MCF 10A (cell line): ENCODE results near the gene RPL13. TPM values are rescaled to one million over a fixed set of nuclear protein-coding genes. Genes with fewer than 3 reads are reported as not detected.

Experiments
- BruUV-seq: library from RNA; stranded (reverse); fragments of 400-500 nt; replicated peaks from 2 replicates; lab custom pipeline; 2021; lab: Mats Ljungman, UMichigan
- CTCF ChIA-PET: fragments of 300-600 bp; sonication (Branson Sonifier 250); formaldehyde crosslinking; extraction: SDS; loops from one replicate; lab custom pipeline; 2021; ENCODE audit warnings: antibody characterized with exemption, inconsistent platforms; lab: Yijun Ruan, JAX
- POLR2A ChIA-PET: fragments of 300-600, 350-650 bp; sonication (Branson Sonifier 250); formaldehyde crosslinking; extraction: SDS; loops from one replicate; lab custom pipeline; 2020; ENCODE audit warnings: antibody characterized with exemption, inconsistent platforms; lab: Yijun Ruan, JAX
- DNase-seq: peaks from one replicate; pipeline ENCODE4 v3.0.0-alpha.2; 2018; ENCODE audit not compliant: unreplicated experiment
- H3K27ac Mint-ChIP-seq: one replicate; pipeline ENCODE4 v1.8.0; 2022; ENCODE audit warnings: mild to moderate bottlenecking, low read depth, mixed read lengths; ENCODE audit not compliant: unreplicated experiment
- H3K27me3 Mint-ChIP-seq: one replicate; pipeline ENCODE4 v1.8.0; 2022; ENCODE audit warnings: mixed read lengths; ENCODE audit not compliant: insufficient read depth, unreplicated experiment
- H3K36me3 Mint-ChIP-seq: one replicate; pipeline ENCODE4 v1.8.0; 2022; ENCODE audit warnings: mild to moderate bottlenecking, moderate library complexity, mixed read lengths; ENCODE audit not compliant: insufficient read depth, unreplicated experiment
- H3K4me1 Mint-ChIP-seq: one replicate; pipeline ENCODE4 v1.8.0; 2022; ENCODE audit warnings: mixed read lengths; ENCODE audit not compliant: insufficient read depth, unreplicated experiment
- H3K4me3 Mint-ChIP-seq: one replicate; pipeline ENCODE4 v1.8.0; 2022; ENCODE audit warnings: mild to moderate bottlenecking, moderate library complexity, mixed read lengths; ENCODE audit not compliant: unreplicated experiment
- H3K9me3 Mint-ChIP-seq: one replicate; pipeline ENCODE4 v1.8.0; 2022; ENCODE audit warnings: mixed read lengths; ENCODE audit not compliant: unreplicated experiment
- CTCF ChIP-seq: fragments of 200-600 bp; IDR thresholded peaks from one replicate; pipeline ENCODE4 v1.8.0; 2022; ENCODE audit warnings: antibody characterized with exemption, mild to moderate bottlenecking; ENCODE audit not compliant: unreplicated experiment
- intact Hi-C: fragments of 100-400 bp; cut with micrococcal nuclease; formaldehyde crosslinking; loops from 2 replicates; pipeline ENCODE4 v1.14.1; 2022
- total RNA-seq: library from RNA; stranded (reverse); gene quantifications from 2 replicates; pipeline ENCODE4 v1.2.3, GENCODE V29; 2022

RPL13 gene
- total RNA-seq, 1 experiment from 2014 or later, result 3,148 TPM

- no peak overlapping the region for H3K4me3 Mint-ChIP-seq
- intact Hi-C loops, result no loop called here
- no TSS peak for BruUV-seq
- peaks cover 55% of the 10 kb centered on the region for H3K36me3 Mint-ChIP-seq
- no peak for DNase-seq
- no peak overlapping the region for H3K27ac Mint-ChIP-seq
- no peaks in the 10 kb centered on the region for H3K9me3 Mint-ChIP-seq
- CTCF ChIA-PET, result no interaction called here
- no peaks in the 10 kb centered on the region for H3K27me3 Mint-ChIP-seq
- POLR2A ChIA-PET, result no interaction called here
- H3K4me1 Mint-ChIP-seq, result no peaks in the 10 kb centered on the region
- TF ChIP-seq CTCF, result no peak
Observed at GRCh38 chr16:89553733-89554132, 6.7 kb upstream of the RPL13 start.

GRCh38 chr16:89554343-89554742, 6.1 kb upstream of the RPL13 start:
- BruUV-seq, result no TSS peak
- peaks cover 49% of the 10 kb centered on the region for H3K36me3 Mint-ChIP-seq

GRCh38 chr16:89555265-89555664, 5.2 kb upstream of the RPL13 start:
- no peak for DNase-seq
- no peaks in the 10 kb centered on the region for H3K27me3 Mint-ChIP-seq
- no TSS peak for BruUV-seq
- ChIA-PET POLR2A (interaction anchor here (0.9 kb wide), 1 partner anchor 266 kb away, joined by 3 read pairs; no protein-coding TSS in a partner anchor), CTCF (interaction anchor here (0.5 to 0.9 kb wide), 2 partner anchors 14 to 315 kb away, joined by 3 read pairs; no protein-coding TSS in a partner anchor)
- no peaks in the 10 kb centered on the region for H3K9me3 Mint-ChIP-seq
- H3K4me3 Mint-ChIP-seq, result no peak overlapping the region
- H3K4me1 Mint-ChIP-seq, result peaks cover 8% of the 10 kb centered on the region
- H3K27ac Mint-ChIP-seq, result no peak overlapping the region
- no peak for TF ChIP-seq CTCF
- H3K36me3 Mint-ChIP-seq, result peaks cover 42% of the 10 kb centered on the region
- intact Hi-C loops, result no loop called here

More at GRCh38 chr16:89554343-89554742, 6.1 kb upstream of the RPL13 start:
- no peak overlapping the region for H3K27ac Mint-ChIP-seq
- H3K4me3 Mint-ChIP-seq, result no peak overlapping the region
- no peak for TF ChIP-seq CTCF
- intact Hi-C loops, result no loop called here
- no peaks in the 10 kb centered on the region for H3K27me3 Mint-ChIP-seq
- no peaks in the 10 kb centered on the region for H3K9me3 Mint-ChIP-seq
- ChIA-PET CTCF (no interaction called here), POLR2A (interaction anchor here (0.9 kb wide), 1 partner anchor 265 kb away, joined by 3 read pairs; no protein-coding TSS in a partner anchor)
- H3K4me1 Mint-ChIP-seq, result peaks cover 3% of the 10 kb centered on the region
- DNase-seq, result no peak

- no TSS peak for BruUV-seq
- CTCF ChIA-PET, result interaction anchor here (0.5 to 0.9 kb wide), 3 partner anchors 15 to 315 kb away, joined by 3 read pairs; no protein-coding TSS in a partner anchor
- no peaks in the 10 kb centered on the region for H3K27me3 Mint-ChIP-seq
- POLR2A ChIA-PET, result interaction anchor here (0.7 kb wide), 1 partner anchor 211 kb away, joined by 3 read pairs; no protein-coding TSS in a partner anchor
- no peak for DNase-seq
- H3K27ac Mint-ChIP-seq, result no peak overlapping the region
- peaks cover 47% of the 10 kb centered on the region for H3K36me3 Mint-ChIP-seq
- H3K4me1 Mint-ChIP-seq, result peaks cover 8% of the 10 kb centered on the region
- intact Hi-C loops, result no loop called here
- H3K9me3 Mint-ChIP-seq, result no peaks in the 10 kb centered on the region
- no peak overlapping the region for H3K4me3 Mint-ChIP-seq
- no peak for TF ChIP-seq CTCF
Observed at GRCh38 chr16:89555780-89556179, 4.7 kb upstream of the RPL13 start.
